HCT116 (cell line): Measurements from ENCODE around the gene TMOD4. TPM values are rescaled to one million over a fixed set of nuclear protein-coding genes. Genes with fewer than 3 reads are reported as not detected.

Experiments
- ATAC-seq: fragments of 200-7000 bp; cut with Tn5 transposase; 2 replicates; pipeline ENCODE4 v1.9.1; 2020; ENCODE audit warnings: mild to moderate bottlenecking, moderate library complexity
- BruUV-seq: library from RNA; stranded (reverse); fragments of 400-500 nt; replicated peaks from 2 replicates; lab custom pipeline; 2021; lab: Mats Ljungman, UMichigan
- CTCF ChIA-PET: fragments of 300-600 bp; sonication (Branson Sonifier 250); formaldehyde crosslinking; loops from one replicate; lab custom pipeline; 2021; ENCODE audit warnings: antibody characterized with exemption; lab: Charles Lee
- POLR2A ChIA-PET: fragments of 300-600, 350-600 bp; sonication (Branson Sonifier 250); formaldehyde crosslinking; loops from one replicate; lab custom pipeline; 2021; ENCODE audit warnings: antibody characterized with exemption; lab: Charles Lee
- RAD21 ChIA-PET, 2 experiments: fragments of 300-600 bp; sonication (Branson Sonifier 250); formaldehyde crosslinking; loops; one replicate each; lab custom pipeline; 2023; ENCODE audit warnings: low total read pairs in 2 of 2; ENCODE audit not compliant: uncharacterized antibody in 2 of 2, unreplicated experiment in 2 of 2, low non-redundant PET in 1 of 2; lab: Charles Lee
- DNase-seq: peaks from one replicate; pipeline ENCODE4 v3.0.0-alpha.2; 2010; ENCODE audit warnings: low read depth, low spot score
- H2AFZ ChIP-seq: fragments of 200-600 bp; shearing (Covaris generic), sonication (generic); 2 replicates; pipeline ENCODE4 v1.6.1; 2017; ENCODE audit warnings: low read depth, mixed run types, mixed read lengths, antibody characterized with exemption, low read length; ENCODE audit not compliant: poor library complexity, severe bottlenecking
- H3K27ac ChIP-seq: 2 replicates; pipeline ENCODE4 v1.5.1; 2012; ENCODE audit warnings: low read depth, low read length
- H3K27me3 ChIP-seq: fragments of 200-600 bp; sonication (generic); 2 replicates; pipeline ENCODE4 v1.6.1; 2016; ENCODE audit warnings: mixed run types, low read length, mixed read lengths; ENCODE audit not compliant: insufficient read depth
- H3K36me3 ChIP-seq, 2 experiments: fragments of 200-500 bp in 1 of 2; fragments of 200-600 bp in 1 of 2; sonication (Bioruptor generic) in 1 of 2; sonication (generic) in 1 of 2; 2 replicates each; pipeline versions ENCODE4 v1.5.1 to v1.6.1; 2014 to 2016; ENCODE audit warnings: low read length in 2 of 2, inconsistent platforms in 1 of 2, mixed read lengths in 1 of 2, mixed run types in 1 of 2; ENCODE audit not compliant: insufficient read depth in 2 of 2, control insufficient read depth in 1 of 2
- H3K4me1 ChIP-seq, 2 experiments: fragments of 200-600 bp in 1 of 2; sonication (generic) in 1 of 2; 2 replicates each; pipeline versions ENCODE4 v1.5.1 to v1.6.1; 2012 to 2017; ENCODE audit warnings: low read length in 2 of 2, inconsistent platforms in 1 of 2, mild to moderate bottlenecking in 1 of 2, mixed read lengths in 1 of 2, mixed run types in 1 of 2, moderate library complexity in 1 of 2; ENCODE audit not compliant: insufficient read depth in 2 of 2, control insufficient read depth in 1 of 2
- H3K4me2 ChIP-seq: fragments of 200-600 bp; sonication (generic); 2 replicates; pipeline ENCODE4 v1.6.1; 2017; ENCODE audit warnings: mixed run types, low read length, mixed read lengths
- H3K4me3 ChIP-seq, 2 experiments: fragments of 200-600 bp in 1 of 2; sonication (generic) in 1 of 2; replicated peaks in 1 of 2; 2 replicates each; pipeline ENCODE4 v1.5.1; 2011 to 2016; ENCODE audit warnings: low read length in 2 of 2, control low read depth in 1 of 2, low read depth in 1 of 2, mild to moderate bottlenecking in 1 of 2, mixed read lengths in 1 of 2, mixed run types in 1 of 2
- H3K79me2 ChIP-seq: fragments of 200-600 bp; sonication (generic); 2 replicates; pipeline ENCODE4 v1.6.1; 2017; ENCODE audit warnings: mild to moderate bottlenecking, mixed run types, low read length, moderate library complexity, mixed read lengths; ENCODE audit not compliant: insufficient read depth
- H3K9ac ChIP-seq: fragments of 200-600 bp; sonication (generic); 2 replicates; pipeline ENCODE4 v1.6.1; 2016; ENCODE audit warnings: low read length, mixed read lengths
- H3K9me2 ChIP-seq: fragments of 200-600 bp; sonication (generic), shearing (Covaris generic); 2 replicates; pipeline ENCODE4 v1.6.1; 2017; ENCODE audit warnings: mixed run types, mild to moderate bottlenecking, moderate library complexity; ENCODE audit not compliant: insufficient read depth
- H3K9me3 ChIP-seq, 2 experiments: fragments of 200-500 bp in 1 of 2; fragments of 200-600 bp in 1 of 2; sonication (Bioruptor generic) in 1 of 2; sonication (generic) in 1 of 2; 2 replicates each; pipeline ENCODE4 v1.6.1; 2014 to 2017; ENCODE audit warnings: low read length in 2 of 2, mixed read lengths in 2 of 2, inconsistent platforms in 1 of 2, low read depth in 1 of 2, mild to moderate bottlenecking in 1 of 2, mixed run types in 1 of 2, moderate library complexity in 1 of 2; ENCODE audit not compliant: control insufficient read depth in 1 of 2, insufficient read depth in 1 of 2
- H4K20me1 ChIP-seq: fragments of 200-600 bp; sonication (generic), shearing (Covaris generic); 2 replicates; pipeline ENCODE4 v1.6.1; 2017; ENCODE audit warnings: mixed run types, mild to moderate bottlenecking, moderate library complexity; ENCODE audit not compliant: insufficient read depth
- CBX3 ChIP-seq: IDR thresholded peaks from 2 replicates; pipeline ENCODE4 v1.6.1; 2012; ENCODE audit warnings: low read depth
- CEBPB ChIP-seq: IDR thresholded peaks from 2 replicates; pipeline ENCODE4 v1.6.1; 2012; ENCODE audit warnings: low read depth
- EGR1 ChIP-seq: IDR thresholded peaks from 2 replicates; pipeline ENCODE4 v1.6.1; 2012; ENCODE audit warnings: low read depth
- ELF1 ChIP-seq: IDR thresholded peaks from 2 replicates; pipeline ENCODE4 v1.6.1; 2012; ENCODE audit warnings: low read depth, borderline replicate concordance
- JUND ChIP-seq: IDR thresholded peaks from 2 replicates; pipeline ENCODE4 v1.6.1; 2012
- POLR2A ChIP-seq: IDR thresholded peaks from 2 replicates; pipeline ENCODE4 v1.7.0; 2011; ENCODE audit warnings: borderline replicate concordance; ENCODE audit not compliant: insufficient read depth, insufficient read length; ENCODE audit errors: extremely low read depth
- POLR2AphosphoS5 ChIP-seq: IDR thresholded peaks from 2 replicates; pipeline ENCODE4 v1.6.1; 2011; ENCODE audit warnings: mild to moderate bottlenecking, low read depth, low read length, moderate library complexity
- RAD21 ChIP-seq: IDR thresholded peaks from 2 replicates; pipeline ENCODE4 v1.6.1; 2012; ENCODE audit warnings: low read depth, mild to moderate bottlenecking
- TCF7L2 ChIP-seq: IDR thresholded peaks from 2 replicates; pipeline ENCODE4 v1.7.0; 2011; ENCODE audit warnings: borderline replicate concordance, inconsistent platforms; ENCODE audit not compliant: insufficient read depth, insufficient read length; ENCODE audit errors: extremely low read depth
- YY1 ChIP-seq: IDR thresholded peaks from 2 replicates; pipeline ENCODE4 v1.6.1; 2011; ENCODE audit warnings: low read length, low read depth, moderate library complexity, mild to moderate bottlenecking; ENCODE audit not compliant: insufficient replicate concordance; ENCODE audit errors: extremely low read depth
- ZNF274 ChIP-seq: fragments of 200-500 bp; sonication (Bioruptor generic); IDR thresholded peaks from 2 replicates; pipeline ENCODE4 v1.6.1; 2014; ENCODE audit warnings: mild to moderate bottlenecking, low read depth, low read length, inconsistent platforms
- intact Hi-C: fragments of 100-400 bp; cut with micrococcal nuclease; formaldehyde crosslinking; loops from 2 replicates; pipeline ENCODE4 v1.10.0; 2022
- total RNA-seq: library from RNA; stranded (reverse); gene quantifications from one replicate; pipeline ENCODE4 v1.2.1, GENCODE V29; 2021; ENCODE audit not compliant: unreplicated experiment
- TF ChIP-seq, protein P1 (sequence below): IDR thresholded peaks from 2 replicates; pipeline ENCODE4 v1.6.1; 2011; ENCODE audit warnings: mild to moderate bottlenecking, low read length, moderate library complexity; ENCODE audit not compliant: insufficient replicate concordance; ENCODE audit errors: extremely low read depth
- TF ChIP-seq, protein P2 (sequence below), 3 experiments: fragments of 200-600 bp in 1 of 3; sonication (generic) in 1 of 3; IDR thresholded peaks in 2 of 3; conservative IDR thresholded peaks in 1 of 3; 2 replicates each; pipeline ENCODE4 v1.5.1; 2012 to 2017; ENCODE audit warnings: low read depth in 2 of 3, low read length in 2 of 3, antibody characterized with exemption in 1 of 3, borderline replicate concordance in 1 of 3, control low read depth in 1 of 3, mild to moderate bottlenecking in 1 of 3, mixed read lengths in 1 of 3, mixed run types in 1 of 3, moderate library complexity in 1 of 3; ENCODE audit not compliant: insufficient read depth in 1 of 3

The TMOD4 gene
- total RNA-seq, 1 experiment from 2014 or later: 1.8 TPM

DNA sequence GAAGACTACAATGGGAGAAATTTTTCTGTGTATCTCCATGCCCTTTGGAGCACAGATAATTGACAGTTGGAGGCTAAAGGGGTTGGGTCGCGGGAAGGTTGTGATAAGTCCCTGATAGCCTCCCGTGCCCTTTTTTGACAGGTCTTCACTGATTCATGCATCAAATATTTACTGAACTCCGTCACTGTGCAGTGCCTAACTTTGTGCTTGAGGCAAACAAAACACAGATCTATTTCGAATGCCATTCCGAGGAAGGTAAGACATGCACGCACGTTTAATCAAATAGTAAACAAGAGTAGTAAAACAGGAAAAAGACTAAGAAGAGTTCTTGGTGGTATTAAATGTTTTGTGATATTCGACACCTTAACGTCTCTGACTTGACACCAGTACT, 22.1 kb upstream of the TMOD4 start (continued):
- TF ChIP-seq, protein P1, sequence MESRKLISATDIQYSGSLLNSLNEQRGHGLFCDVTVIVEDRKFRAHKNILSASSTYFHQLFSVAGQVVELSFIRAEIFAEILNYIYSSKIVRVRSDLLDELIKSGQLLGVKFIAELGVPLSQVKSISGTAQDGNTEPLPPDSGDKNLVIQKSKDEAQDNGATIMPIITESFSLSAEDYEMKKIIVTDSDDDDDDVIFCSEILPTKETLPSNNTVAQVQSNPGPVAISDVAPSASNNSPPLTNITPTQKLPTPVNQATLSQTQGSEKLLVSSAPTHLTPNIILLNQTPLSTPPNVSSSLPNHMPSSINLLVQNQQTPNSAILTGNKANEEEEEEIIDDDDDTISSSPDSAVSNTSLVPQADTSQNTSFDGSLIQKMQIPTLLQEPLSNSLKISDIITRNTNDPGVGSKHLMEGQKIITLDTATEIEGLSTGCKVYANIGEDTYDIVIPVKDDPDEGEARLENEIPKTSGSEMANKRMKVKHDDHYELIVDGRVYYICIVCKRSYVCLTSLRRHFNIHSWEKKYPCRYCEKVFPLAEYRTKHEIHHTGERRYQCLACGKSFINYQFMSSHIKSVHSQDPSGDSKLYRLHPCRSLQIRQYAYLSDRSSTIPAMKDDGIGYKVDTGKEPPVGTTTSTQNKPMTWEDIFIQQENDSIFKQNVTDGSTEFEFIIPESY: no peak

DNA sequence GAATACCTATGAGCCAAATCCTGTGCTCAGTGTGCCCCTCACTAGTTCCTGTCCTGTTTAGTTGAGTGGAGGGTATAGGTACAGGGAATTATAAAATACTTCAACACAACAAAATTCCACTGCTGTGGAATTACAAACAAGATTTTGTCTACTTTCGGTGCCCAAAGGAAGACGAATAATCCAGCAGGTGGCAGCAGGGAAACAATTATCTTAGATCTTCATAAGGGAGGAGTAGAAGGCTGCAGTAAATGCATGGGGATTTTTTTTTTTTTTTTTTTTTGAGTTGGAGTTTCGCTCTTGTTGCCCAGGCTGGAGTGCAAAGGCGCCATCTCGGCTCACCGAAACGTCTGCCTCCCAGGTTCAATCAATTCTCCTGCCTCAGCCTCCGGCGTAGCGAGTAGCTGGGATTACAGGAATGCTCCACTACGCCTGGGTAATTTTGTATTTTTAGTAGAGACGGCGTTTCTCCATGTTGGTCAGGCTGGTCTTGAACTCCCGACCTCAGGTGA, 20.6 kb upstream of the TMOD4 start:
- no TSS peak for BruUV-seq
- peaks cover 45% of the 10 kb centered on the region for H3K79me2 ChIP-seq
- peak overlapping the region; percentile 51 to 61 for H3K4me3 ChIP-seq

More for the DNA sequence above, 20.6 kb upstream of the TMOD4 start:
- CTCF ChIA-PET: interaction anchor here (0.7 to 1.7 kb wide), 6 partner anchors 34 to 640 kb away, joined by 3 to 12 read pairs (median 6); partner anchors contain the start of gene PSMD4
- H3K4me2 ChIP-seq: peak overlapping the region; percentile 92
- DNase-seq (peak; percentile 80), ATAC-seq (peak; percentile 36)
- no peaks in the 10 kb centered on the region for H3K36me3 ChIP-seq
- TF ChIP-seq JUND: no peak
- peak; percentile 42 for TF ChIP-seq YY1
- no peak for TF ChIP-seq POLR2A
- no peak for TF ChIP-seq ZNF274
- no peak for TF ChIP-seq CBX3
- TF ChIP-seq, protein P2, sequence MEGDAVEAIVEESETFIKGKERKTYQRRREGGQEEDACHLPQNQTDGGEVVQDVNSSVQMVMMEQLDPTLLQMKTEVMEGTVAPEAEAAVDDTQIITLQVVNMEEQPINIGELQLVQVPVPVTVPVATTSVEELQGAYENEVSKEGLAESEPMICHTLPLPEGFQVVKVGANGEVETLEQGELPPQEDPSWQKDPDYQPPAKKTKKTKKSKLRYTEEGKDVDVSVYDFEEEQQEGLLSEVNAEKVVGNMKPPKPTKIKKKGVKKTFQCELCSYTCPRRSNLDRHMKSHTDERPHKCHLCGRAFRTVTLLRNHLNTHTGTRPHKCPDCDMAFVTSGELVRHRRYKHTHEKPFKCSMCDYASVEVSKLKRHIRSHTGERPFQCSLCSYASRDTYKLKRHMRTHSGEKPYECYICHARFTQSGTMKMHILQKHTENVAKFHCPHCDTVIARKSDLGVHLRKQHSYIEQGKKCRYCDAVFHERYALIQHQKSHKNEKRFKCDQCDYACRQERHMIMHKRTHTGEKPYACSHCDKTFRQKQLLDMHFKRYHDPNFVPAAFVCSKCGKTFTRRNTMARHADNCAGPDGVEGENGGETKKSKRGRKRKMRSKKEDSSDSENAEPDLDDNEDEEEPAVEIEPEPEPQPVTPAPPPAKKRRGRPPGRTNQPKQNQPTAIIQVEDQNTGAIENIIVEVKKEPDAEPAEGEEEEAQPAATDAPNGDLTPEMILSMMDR (IDR thresholded peaks at IDR 0.05 in 2 of 3, conservative IDR thresholded peaks at IDR 0.05 in 1 of 3; ENCODE audit: borderline replicate concordance in 1 of 3, insufficient read depth in 1 of 3, low read depth in 2 of 3, low read length in 2 of 3): peak in 2 of 3 experiments; percentile 53 to 54; a peak in 4 of 6 replicates
- TF ChIP-seq EGR1: no peak
- no peak for TF ChIP-seq CEBPB
- no peak for TF ChIP-seq ELF1
- TF ChIP-seq POLR2AphosphoS5: no peak; the same call in 1 of the 2 replicates
- no peak for TF ChIP-seq RAD21
- TF ChIP-seq TCF7L2: no peak
- TF ChIP-seq, all 23 proteins: peak for 2
- Histone ChIP-seq H3K27ac (peak overlapping the region; percentile 83), H4K20me1 (no peaks in the 10 kb centered on the region), H3K9ac (peak overlapping the region; percentile 80), H3K27me3 (no peaks in the 10 kb centered on the region), H2AFZ (no peak overlapping the region), H3K9me2 (no peaks in the 10 kb centered on the region), H3K9me3 (no peaks in the 10 kb centered on the region), H3K4me1 (peaks cover 29 to 43% of the 10 kb centered on the region in 2 experiments)
- intact Hi-C loops: loop anchor here (1.0 to 5.0 kb wide), 6 partner anchors 55 to 641 kb away; partner anchors contain the start of genes C2CD4D, PI4KB, PSMB4 and ZNF687
- RAD21 ChIA-PET: interaction anchor here in 1 of 2 experiments (1.0 kb wide), 1 partner anchor 56 kb away, joined by 4 read pairs; no protein-coding TSS in a partner anchor
- POLR2A ChIA-PET: interaction anchor here (0.6 to 1.5 kb wide), 7 partner anchors 56 to 819 kb away, joined by 3 to 4 read pairs (median 3); partner anchors contain the start of gene GABPB2
